A549 (cell line): ENCODE data around the gene TMEM272. TPM values are rescaled to one million over a fixed set of nuclear protein-coding genes. Genes with fewer than 3 reads are reported as not detected.

ENCODE experiments used
- ATAC-seq, 2 experiments: fragments of 200-7000 bp in 1 of 2; fragments of >200 bp in 1 of 2; cut with Nextera tagmentation in 1 of 2; cut with Tn5 transposase in 1 of 2; 3 replicates each; pipeline versions ENCODE4 v1.8.0 to v1.9.1; 2018 to 2020; ENCODE audit warnings: mild to moderate bottlenecking in 1 of 2, moderate library complexity in 1 of 2
- CTCF ChIA-PET: fragments of 300-600 bp; sonication (Branson Sonifier 250); formaldehyde crosslinking; extraction: SDS; loops from one replicate; lab custom pipeline; 2021; ENCODE audit warnings: antibody characterized with exemption, inconsistent platforms; lab: Yijun Ruan, JAX
- POLR2A ChIA-PET: fragments of 350-600 bp; formaldehyde crosslinking; extraction: SDS; loops from one replicate; lab custom pipeline; 2021; ENCODE audit warnings: antibody characterized with exemption, inconsistent platforms; lab: Yijun Ruan, JAX
- DNase-seq, 2 experiments: peaks; one replicate each; pipeline versions ENCODE4 v3.0.0 to v3.0.0-alpha.2; 2011 to 2016; ENCODE audit warnings: low read depth in 1 of 2, low spot score in 1 of 2
- FAIRE-seq: peaks from 2 replicates; lab custom pipeline; 2011; peaks lifted over from hg19 to GRCh38; lab: Jason Lieb, UNC
- H3K27ac ChIP-seq, 2 experiments: fragments of >200 bp; sonication (Bioruptor Twin); formaldehyde crosslinking; 3 replicates each; pipeline ENCODE4 v1.5.1; 2016 to 2017
- H3K4me1 ChIP-seq: fragments of >200 bp; sonication (Bioruptor Twin); formaldehyde crosslinking; 3 replicates; pipeline ENCODE4 v1.6.1; 2016
- H3K4me2 ChIP-seq: fragments of >200 bp; sonication (Bioruptor Twin); formaldehyde crosslinking; 3 replicates; pipeline ENCODE4 v1.6.1; 2016
- H3K4me3 ChIP-seq: fragments of >200 bp; sonication (Bioruptor Twin); formaldehyde crosslinking; 3 replicates; pipeline ENCODE4 v1.5.1; 2016
- H3K9me3 ChIP-seq: fragments of >200 bp; sonication (Bioruptor Twin); formaldehyde crosslinking; 3 replicates; pipeline ENCODE4 v1.6.1; 2016
- BHLHE40 ChIP-seq: IDR thresholded peaks from 2 replicates; pipeline ENCODE4 v1.6.1; 2012; ENCODE audit warnings: low read depth, low read length, inconsistent platforms
- CBX2 ChIP-seq: fragments of 200-600 bp; sonication (generic); IDR thresholded peaks from 2 replicates; pipeline ENCODE4 v1.6.1; 2016; ENCODE audit warnings: low read depth, mild to moderate bottlenecking, borderline replicate concordance
- CEBPB ChIP-seq, 2 experiments: fragments of >200 bp in 1 of 2; sonication (Bioruptor Twin) in 1 of 2; formaldehyde crosslinking in 1 of 2; IDR thresholded peaks; 2 replicates each; pipeline ENCODE4 v1.6.1; 2012 to 2016
- CHD4 ChIP-seq: fragments of 200-600 bp; sonication (generic); IDR thresholded peaks from 2 replicates; pipeline ENCODE4 v1.6.1; 2016; ENCODE audit warnings: antibody characterized with exemption, mild to moderate bottlenecking, borderline replicate concordance
- EHMT2 ChIP-seq: fragments of 200-600 bp; sonication (generic); IDR thresholded peaks from 2 replicates; pipeline ENCODE4 v1.6.1; 2016; ENCODE audit warnings: antibody characterized with exemption, low read depth, mild to moderate bottlenecking, moderate library complexity
- ESRRA ChIP-seq: fragments of 150-350 bp; IDR thresholded peaks from 2 replicates; pipeline ENCODE4 v1.6.1; 2014; ENCODE audit warnings: mild to moderate bottlenecking, low read length, borderline replicate concordance
- FOSB ChIP-seq: fragments of 250-450 bp; sonication (Bioruptor Pico); IDR thresholded peaks from 2 replicates; pipeline ENCODE4 v1.5.0; 2020; ENCODE audit warnings: mild to moderate bottlenecking, moderate library complexity
- FOSL2 ChIP-seq, 2 experiments: fragments of 450-650 bp in 1 of 2; fragments of >200 bp in 1 of 2; sonication (Bioruptor Twin) in 1 of 2; formaldehyde crosslinking; IDR thresholded peaks; 2 replicates each; pipeline versions ENCODE4 v1.5.0 to v1.6.1; 2016 to 2020; ENCODE audit warnings: mild to moderate bottlenecking in 1 of 2, moderate library complexity in 1 of 2
- FOXS1 ChIP-seq: fragments of 250-450 bp; sonication (Bioruptor Pico); IDR thresholded peaks from 2 replicates; pipeline ENCODE4 v1.5.0; 2020; ENCODE audit warnings: mild to moderate bottlenecking, moderate library complexity
- HDAC2 ChIP-seq: fragments of 200-600 bp; sonication (generic); IDR thresholded peaks from 2 replicates; pipeline ENCODE4 v1.6.1; 2016
- HOXB5 ChIP-seq: fragments of 250-450 bp; sonication (Bioruptor Pico); IDR thresholded peaks from 2 replicates; pipeline ENCODE4 v1.5.0; 2020; ENCODE audit warnings: mild to moderate bottlenecking, moderate library complexity
- JUN ChIP-seq, 2 experiments: fragments of >200 bp; sonication (Bioruptor Twin); formaldehyde crosslinking; IDR thresholded peaks; 2 replicates in 1 of 2; 3 replicates in 1 of 2; pipeline ENCODE4 v1.6.1; 2016 to 2017
- KDM1A ChIP-seq: fragments of 200-600 bp; sonication (generic); IDR thresholded peaks from 2 replicates; pipeline ENCODE4 v1.6.1; 2016; ENCODE audit warnings: low read depth, mild to moderate bottlenecking
- MAFK ChIP-seq: fragments of 450-650 bp; IDR thresholded peaks from 2 replicates; pipeline ENCODE4 v1.6.1; 2014; ENCODE audit not compliant: partially characterized antibody
- NFE2L2 ChIP-seq: fragments of 150-350 bp; conservative IDR thresholded peaks from 2 replicates; pipeline ENCODE4 v1.6.1; 2014; ENCODE audit warnings: low read length
- NPAS2 ChIP-seq: fragments of 250-450 bp; sonication (Bioruptor Pico); IDR thresholded peaks from 2 replicates; pipeline ENCODE4 v1.8.0; 2022; ENCODE audit warnings: mild to moderate bottlenecking, moderate library complexity, borderline replicate concordance
- PHF8 ChIP-seq: fragments of 200-600 bp; sonication (generic); IDR thresholded peaks from 2 replicates; pipeline ENCODE4 v1.6.1; 2016; ENCODE audit warnings: low read depth, mild to moderate bottlenecking, antibody characterized with exemption, moderate library complexity, borderline replicate concordance
- POLR2A ChIP-seq: IDR thresholded peaks from 2 replicates; pipeline ENCODE4 v1.6.1; 2012; ENCODE audit warnings: mild to moderate bottlenecking, low read length
- POLR2AphosphoS2 ChIP-seq: conservative IDR thresholded peaks from 2 replicates; pipeline ENCODE4 v1.6.1; 2012; ENCODE audit warnings: low read length, improper control_type of control experiment, inconsistent platforms
- RFX5 ChIP-seq: fragments of 450-650 bp; IDR thresholded peaks from 2 replicates; pipeline ENCODE4 v1.7.1; 2014; ENCODE audit warnings: antibody characterized with exemption, mild to moderate bottlenecking, moderate library complexity
- RNF2 ChIP-seq: fragments of 200-600 bp; sonication (generic); IDR thresholded peaks from 2 replicates; pipeline ENCODE4 v1.6.1; 2016; ENCODE audit warnings: low read depth, mild to moderate bottlenecking, antibody characterized with exemption, moderate library complexity, borderline replicate concordance
- SMC3 ChIP-seq: fragments of >200 bp; sonication (Bioruptor Twin); formaldehyde crosslinking; IDR thresholded peaks from 3 replicates; pipeline ENCODE4 v1.6.1; 2018; ENCODE audit warnings: inconsistent platforms
- TFCP2L1 ChIP-seq: fragments of 250-450 bp; sonication (Bioruptor Pico); IDR thresholded peaks from 2 replicates; pipeline ENCODE4 v1.5.0; 2021; ENCODE audit warnings: mild to moderate bottlenecking
- TP53 ChIP-seq: fragments of 250-450 bp; sonication (Bioruptor Pico); IDR thresholded peaks from 2 replicates; pipeline ENCODE4 v1.5.0; 2021; ENCODE audit warnings: mild to moderate bottlenecking, moderate library complexity
- ZC3H11A ChIP-seq: fragments of 450-650 bp; IDR thresholded peaks from 2 replicates; pipeline ENCODE4 v1.6.1; 2014; ENCODE audit warnings: antibody characterized with exemption, mild to moderate bottlenecking
- WGBS: methylation state at CpG from one replicate; pipeline ENCODE4 v1.1.6; 2017; ENCODE audit errors: missing lambda C conversion rate; 5-methylcytosine and 5-hydroxymethylcytosine counted together
- polyA plus RNA-seq, 4 experiments: library from polyadenylated mRNA; depleted of rRNA in 3 of 4; stranded (reverse); fragments of >200 nt; fragmentation: RNase III in 1 of 4; extraction: RNeasy Plus Mini Kit Qiagen cat#74134 plus additional on column Dnase treatment in 1 of 4; gene quantifications; 2 replicates in 3 of 4; 3 replicates in 1 of 4; pipeline ENCODE4 v1.2.3, GENCODE V29; 2011 to 2017
- TF ChIP-seq, protein P1 (sequence below): IDR thresholded peaks from 2 replicates; pipeline ENCODE4 v1.6.1; 2012; ENCODE audit warnings: low read depth, borderline replicate concordance
- TF ChIP-seq, protein P2 (sequence below): fragments of >200 bp; sonication (Bioruptor Twin); formaldehyde crosslinking; IDR thresholded peaks from 3 replicates; pipeline ENCODE4 v1.6.1; 2016
- TF ChIP-seq, protein P3 (sequence below): fragments of 150-350 bp; IDR thresholded peaks from 2 replicates; pipeline ENCODE4 v1.6.1; 2014; ENCODE audit warnings: low read depth, mild to moderate bottlenecking, low read length
- TF ChIP-seq, protein P4 (sequence below): fragments of 200-600 bp; sonication (generic); IDR thresholded peaks from 2 replicates; pipeline ENCODE4 v1.6.1; 2016; ENCODE audit warnings: antibody characterized with exemption, mild to moderate bottlenecking, moderate library complexity
- TF ChIP-seq, protein P5 (sequence below): fragments of 450-650 bp; IDR thresholded peaks from 2 replicates; pipeline ENCODE4 v1.6.1; 2014; ENCODE audit warnings: antibody characterized with exemption

Gene TMEM272
- polyA plus RNA-seq, 2 of the 4 experiments (the other 2 are of a cell fraction): not detected

DNA sequence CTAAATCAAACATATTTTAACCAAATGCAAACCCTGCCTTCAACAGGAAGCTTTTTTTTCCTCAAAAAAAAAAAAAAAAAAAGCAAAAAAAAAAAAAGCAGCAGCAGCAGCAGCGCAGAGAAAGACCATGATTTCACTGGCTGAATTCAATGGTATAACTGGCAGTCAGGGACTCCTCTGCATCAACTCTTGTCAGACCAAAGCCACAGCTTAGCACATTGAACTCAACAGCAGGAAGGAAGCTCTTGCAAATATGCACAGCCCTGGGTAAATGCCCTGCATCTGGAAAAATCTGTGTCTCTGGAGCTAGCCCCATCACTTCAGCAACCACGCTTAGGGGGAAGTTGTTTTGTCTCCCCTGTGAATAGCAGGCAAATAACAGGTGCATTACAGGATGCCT is 23.4 kb downstream of the TMEM272 start:
- no peak overlapping the region for H3K4me3 ChIP-seq
- no peak overlapping the region for H3K27ac ChIP-seq
- no peaks in the 10 kb centered on the region for H3K9me3 ChIP-seq
- CTCF ChIA-PET: interaction anchor here (0.9 to 2.9 kb wide), 2 partner anchors 23 to 306 kb away, joined by 3 to 11 read pairs; partner anchors contain the start of genes NEK5 and TMEM272
- POLR2A ChIA-PET: no interaction called here
- ATAC-seq: no peak
- DNase-seq: no peak
- H3K4me1 ChIP-seq: peaks cover 5% of the 10 kb centered on the region; the same call in 1 of the 3 replicates
- no peak for FAIRE-seq
- 61% methylated on average over 2 of the region's 2 CpGs for WGBS
- no peak for TF ChIP-seq TFCP2L1 (CRISPR knock-in tag)
- no peak for TF ChIP-seq RNF2
- TF ChIP-seq EHMT2: no peak
- no peak for TF ChIP-seq KDM1A
- TF ChIP-seq ESRRA: no peak
- TF ChIP-seq, protein P1, sequence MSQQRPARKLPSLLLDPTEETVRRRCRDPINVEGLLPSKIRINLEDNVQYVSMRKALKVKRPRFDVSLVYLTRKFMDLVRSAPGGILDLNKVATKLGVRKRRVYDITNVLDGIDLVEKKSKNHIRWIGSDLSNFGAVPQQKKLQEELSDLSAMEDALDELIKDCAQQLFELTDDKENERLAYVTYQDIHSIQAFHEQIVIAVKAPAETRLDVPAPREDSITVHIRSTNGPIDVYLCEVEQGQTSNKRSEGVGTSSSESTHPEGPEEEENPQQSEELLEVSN: no peak
- no peak for TF ChIP-seq HDAC2
- TF ChIP-seq, protein P2, sequence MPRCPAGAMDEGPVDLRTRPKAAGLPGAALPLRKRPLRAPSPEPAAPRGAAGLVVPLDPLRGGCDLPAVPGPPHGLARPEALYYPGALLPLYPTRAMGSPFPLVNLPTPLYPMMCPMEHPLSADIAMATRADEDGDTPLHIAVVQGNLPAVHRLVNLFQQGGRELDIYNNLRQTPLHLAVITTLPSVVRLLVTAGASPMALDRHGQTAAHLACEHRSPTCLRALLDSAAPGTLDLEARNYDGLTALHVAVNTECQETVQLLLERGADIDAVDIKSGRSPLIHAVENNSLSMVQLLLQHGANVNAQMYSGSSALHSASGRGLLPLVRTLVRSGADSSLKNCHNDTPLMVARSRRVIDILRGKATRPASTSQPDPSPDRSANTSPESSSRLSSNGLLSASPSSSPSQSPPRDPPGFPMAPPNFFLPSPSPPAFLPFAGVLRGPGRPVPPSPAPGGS: no peak
- no peak for TF ChIP-seq NFE2L2
- TF ChIP-seq FOSB (CRISPR knock-in tag): no peak
- TF ChIP-seq POLR2A: no peak
- TF ChIP-seq JUN (IDR thresholded peaks at IDR 0.05): no peak
- TF ChIP-seq, protein P3, sequence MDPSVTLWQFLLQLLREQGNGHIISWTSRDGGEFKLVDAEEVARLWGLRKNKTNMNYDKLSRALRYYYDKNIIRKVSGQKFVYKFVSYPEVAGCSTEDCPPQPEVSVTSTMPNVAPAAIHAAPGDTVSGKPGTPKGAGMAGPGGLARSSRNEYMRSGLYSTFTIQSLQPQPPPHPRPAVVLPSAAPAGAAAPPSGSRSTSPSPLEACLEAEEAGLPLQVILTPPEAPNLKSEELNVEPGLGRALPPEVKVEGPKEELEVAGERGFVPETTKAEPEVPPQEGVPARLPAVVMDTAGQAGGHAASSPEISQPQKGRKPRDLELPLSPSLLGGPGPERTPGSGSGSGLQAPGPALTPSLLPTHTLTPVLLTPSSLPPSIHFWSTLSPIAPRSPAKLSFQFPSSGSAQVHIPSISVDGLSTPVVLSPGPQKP: no peak
- TF ChIP-seq HOXB5 (CRISPR knock-in tag): no peak
- TF ChIP-seq CHD4: no peak
- no peak for TF ChIP-seq CEBPB (IDR thresholded peaks at IDR 0.05)
- no peak for TF ChIP-seq POLR2AphosphoS2
- no peak for TF ChIP-seq MAFK
- TF ChIP-seq, protein P4, sequence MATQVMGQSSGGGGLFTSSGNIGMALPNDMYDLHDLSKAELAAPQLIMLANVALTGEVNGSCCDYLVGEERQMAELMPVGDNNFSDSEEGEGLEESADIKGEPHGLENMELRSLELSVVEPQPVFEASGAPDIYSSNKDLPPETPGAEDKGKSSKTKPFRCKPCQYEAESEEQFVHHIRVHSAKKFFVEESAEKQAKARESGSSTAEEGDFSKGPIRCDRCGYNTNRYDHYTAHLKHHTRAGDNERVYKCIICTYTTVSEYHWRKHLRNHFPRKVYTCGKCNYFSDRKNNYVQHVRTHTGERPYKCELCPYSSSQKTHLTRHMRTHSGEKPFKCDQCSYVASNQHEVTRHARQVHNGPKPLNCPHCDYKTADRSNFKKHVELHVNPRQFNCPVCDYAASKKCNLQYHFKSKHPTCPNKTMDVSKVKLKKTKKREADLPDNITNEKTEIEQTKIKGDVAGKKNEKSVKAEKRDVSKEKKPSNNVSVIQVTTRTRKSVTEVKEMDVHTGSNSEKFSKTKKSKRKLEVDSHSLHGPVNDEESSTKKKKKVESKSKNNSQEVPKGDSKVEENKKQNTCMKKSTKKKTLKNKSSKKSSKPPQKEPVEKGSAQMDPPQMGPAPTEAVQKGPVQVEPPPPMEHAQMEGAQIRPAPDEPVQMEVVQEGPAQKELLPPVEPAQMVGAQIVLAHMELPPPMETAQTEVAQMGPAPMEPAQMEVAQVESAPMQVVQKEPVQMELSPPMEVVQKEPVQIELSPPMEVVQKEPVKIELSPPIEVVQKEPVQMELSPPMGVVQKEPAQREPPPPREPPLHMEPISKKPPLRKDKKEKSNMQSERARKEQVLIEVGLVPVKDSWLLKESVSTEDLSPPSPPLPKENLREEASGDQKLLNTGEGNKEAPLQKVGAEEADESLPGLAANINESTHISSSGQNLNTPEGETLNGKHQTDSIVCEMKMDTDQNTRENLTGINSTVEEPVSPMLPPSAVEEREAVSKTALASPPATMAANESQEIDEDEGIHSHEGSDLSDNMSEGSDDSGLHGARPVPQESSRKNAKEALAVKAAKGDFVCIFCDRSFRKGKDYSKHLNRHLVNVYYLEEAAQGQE: no peak
- TF ChIP-seq ZC3H11A: no peak
- no peak overlapping the region for H3K4me2 ChIP-seq

DNA sequence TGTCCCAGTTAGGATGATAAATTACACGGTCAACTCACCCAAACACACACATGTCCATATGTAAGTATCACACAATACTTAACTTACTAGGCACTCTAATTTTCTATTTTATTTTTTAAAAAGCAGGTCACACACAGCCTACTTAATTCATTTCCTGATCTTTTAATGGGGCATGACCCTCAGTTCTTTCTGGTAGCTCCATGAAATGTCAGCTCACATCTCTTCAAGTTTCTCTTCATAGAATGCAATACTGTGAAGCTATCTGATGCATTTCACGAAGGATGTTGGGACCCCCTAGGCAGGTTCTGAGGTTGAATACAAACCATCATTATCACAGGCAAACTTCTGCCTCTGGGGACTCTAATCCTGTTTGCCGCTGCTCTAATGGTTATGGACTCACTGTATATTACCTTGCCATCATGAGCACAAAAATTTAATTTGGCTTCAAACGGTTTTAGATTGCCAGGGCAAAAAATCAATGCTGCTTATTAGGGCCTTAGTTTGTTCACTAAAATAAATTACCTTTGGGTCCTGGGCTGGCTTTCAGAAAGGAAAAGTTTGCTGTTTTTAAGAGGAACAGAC is 24.9 kb downstream of the TMEM272 start:
- 56% methylated on average over 4 of the region's 4 CpGs for WGBS
- TF ChIP-seq SMC3: no peak
- TF ChIP-seq PHF8: no peak
- no peak for TF ChIP-seq TFCP2L1 (CRISPR knock-in tag)
- TF ChIP-seq FOSL2 (IDR thresholded peaks at IDR 0.05): no peak
- no peak for TF ChIP-seq FOSL2 (CRISPR knock-in tag; IDR thresholded peaks at IDR 0.05)
- TF ChIP-seq RNF2: no peak
- TF ChIP-seq, protein P5, sequence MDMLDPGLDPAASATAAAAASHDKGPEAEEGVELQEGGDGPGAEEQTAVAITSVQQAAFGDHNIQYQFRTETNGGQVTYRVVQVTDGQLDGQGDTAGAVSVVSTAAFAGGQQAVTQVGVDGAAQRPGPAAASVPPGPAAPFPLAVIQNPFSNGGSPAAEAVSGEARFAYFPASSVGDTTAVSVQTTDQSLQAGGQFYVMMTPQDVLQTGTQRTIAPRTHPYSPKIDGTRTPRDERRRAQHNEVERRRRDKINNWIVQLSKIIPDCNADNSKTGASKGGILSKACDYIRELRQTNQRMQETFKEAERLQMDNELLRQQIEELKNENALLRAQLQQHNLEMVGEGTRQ: no peak
- TF ChIP-seq FOXS1 (CRISPR knock-in tag): no peak
- no peak for TF ChIP-seq BHLHE40
- no peak for TF ChIP-seq ZC3H11A
- TF ChIP-seq NPAS2 (CRISPR knock-in tag): no peak
- TF ChIP-seq CBX2: no peak
- TF ChIP-seq RFX5: no peak
- no peak for TF ChIP-seq TP53 (CRISPR knock-in tag)
- TF ChIP-seq, protein P3: no peak

More for the DNA sequence above, 24.9 kb downstream of the TMEM272 start:
- ATAC-seq: no peak
- Histone ChIP-seq H3K27ac (no peak overlapping the region), H3K4me1 (peaks cover 11% of the 10 kb centered on the region; the same call in 1 of the 3 replicates), H3K9me3 (no peaks in the 10 kb centered on the region), H3K4me2 (no peak overlapping the region), H3K4me3 (no peak overlapping the region)
- CTCF ChIA-PET: interaction anchor here (0.9 to 2.9 kb wide), 5 partner anchors 9 to 308 kb away, joined by 3 to 11 read pairs (median 3); partner anchors contain the start of gene NEK5
- POLR2A ChIA-PET: no interaction called here
- no peak for DNase-seq
- FAIRE-seq: no peak
